GM18508 (cell line): Measurements from ENCODE around the gene GYPB.
"Not testable (repeated sequence)": the region's sequence is repeated elsewhere in the genome, so short reads cannot be mapped to it uniquely, and the experiment has no call there.

Experiments used
- ATAC-seq: cut with Tn5 transposase; IDR thresholded peaks from one replicate; pipeline ENCODE4 v1.9.1; 2021; ENCODE audit warnings: moderate number of reproducible peaks; ENCODE audit not compliant: insufficient read depth, unreplicated experiment

The GYPB gene

GRCh38 chr4:144016057-144016605 lies 3.0 kb downstream of the GYPB start:
- not testable (repeated sequence) for ATAC-seq

- ATAC-seq, result no peak
Observed at GRCh38 chr4:144014808-144015207, 4.4 kb downstream of the GYPB start.

DNA sequence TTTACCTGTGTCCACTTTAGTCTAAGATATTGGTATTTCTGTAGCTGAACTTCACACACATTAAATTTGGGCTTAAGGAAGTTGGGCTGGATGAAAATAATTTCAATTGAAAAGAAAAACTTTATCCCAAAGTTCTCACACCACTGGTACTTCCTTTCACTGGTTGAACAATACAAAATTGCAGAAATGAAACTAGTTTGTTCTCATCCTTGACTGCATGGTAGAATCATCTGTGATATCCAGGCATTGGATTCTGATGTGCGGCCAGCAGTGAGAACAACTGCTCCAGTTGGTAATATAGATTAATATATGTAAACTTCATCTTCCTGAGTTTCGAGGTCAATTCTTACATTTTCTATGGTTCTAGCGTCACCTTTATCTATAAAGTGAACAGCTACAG lies 10.6 kb downstream of the GYPB start:
- not testable (repeated sequence) for ATAC-seq

DNA sequence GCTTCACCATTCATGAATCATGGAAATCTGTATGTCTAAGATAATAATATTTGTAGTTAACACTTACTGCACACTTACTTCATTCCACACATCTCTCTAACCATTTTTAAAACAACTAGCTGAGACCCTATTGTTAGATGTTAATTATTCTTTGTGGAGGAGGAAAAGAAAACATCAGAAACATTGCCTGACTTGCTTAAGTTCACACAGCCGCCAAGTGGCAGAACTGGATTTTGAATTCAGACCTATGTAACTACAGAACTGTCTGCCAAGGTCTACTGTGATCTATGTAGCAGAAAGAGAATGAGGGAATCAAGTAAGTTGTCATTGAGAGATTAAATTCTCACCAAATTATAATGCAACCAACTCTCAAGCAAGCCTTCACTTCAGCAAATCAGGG lies 11.2 kb downstream of the GYPB start:
- ATAC-seq, result not testable (repeated sequence)

DNA sequence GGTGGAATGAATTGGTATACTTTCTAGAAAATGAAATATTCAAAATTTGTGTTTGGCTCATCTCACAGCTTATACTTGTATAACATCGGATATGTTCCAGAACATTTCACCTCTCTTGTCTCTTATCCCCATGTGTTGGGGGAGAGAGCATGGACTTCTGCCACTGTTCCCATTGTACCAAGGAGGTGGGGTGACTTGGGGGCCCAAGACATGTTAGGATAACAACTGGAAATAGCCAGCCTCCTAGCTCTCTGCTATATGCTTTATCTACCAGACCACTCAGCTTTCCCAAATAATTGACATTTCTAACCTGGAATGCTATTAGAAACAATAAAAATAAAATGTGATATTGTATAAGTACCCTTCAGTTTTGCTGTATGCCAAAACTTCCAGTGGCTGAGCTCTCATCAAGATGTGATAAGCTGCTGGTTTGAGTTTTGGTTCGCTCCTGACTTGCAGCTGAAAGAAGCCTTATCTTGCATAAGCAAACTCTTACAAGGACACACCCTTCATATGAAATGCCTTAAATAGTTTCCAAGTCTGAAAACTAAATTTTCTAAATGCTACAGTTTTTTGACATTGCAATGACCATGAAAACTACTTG lies 12.9 kb downstream of the GYPB start:
- not testable (repeated sequence) for ATAC-seq

DNA sequence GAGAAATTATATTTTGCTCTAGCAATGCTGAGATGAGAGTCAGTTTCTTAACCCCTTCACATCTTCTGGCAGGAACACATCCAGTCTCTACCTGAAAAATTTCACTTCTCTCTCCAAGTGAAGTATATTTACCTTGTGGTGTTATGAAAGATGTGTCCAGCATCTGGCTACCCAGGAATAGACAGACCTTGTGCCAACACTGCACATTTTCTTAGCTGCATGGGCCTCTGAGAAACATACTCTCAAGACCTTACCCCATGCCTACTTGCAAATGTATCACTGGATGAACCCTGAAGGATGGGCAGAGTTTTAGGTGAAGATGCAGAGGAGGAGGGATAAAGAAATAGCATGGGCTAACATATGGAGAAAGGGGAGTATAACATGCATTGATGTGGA lies 13.6 kb downstream of the GYPB start:
- ATAC-seq, result not testable (repeated sequence)

DNA sequence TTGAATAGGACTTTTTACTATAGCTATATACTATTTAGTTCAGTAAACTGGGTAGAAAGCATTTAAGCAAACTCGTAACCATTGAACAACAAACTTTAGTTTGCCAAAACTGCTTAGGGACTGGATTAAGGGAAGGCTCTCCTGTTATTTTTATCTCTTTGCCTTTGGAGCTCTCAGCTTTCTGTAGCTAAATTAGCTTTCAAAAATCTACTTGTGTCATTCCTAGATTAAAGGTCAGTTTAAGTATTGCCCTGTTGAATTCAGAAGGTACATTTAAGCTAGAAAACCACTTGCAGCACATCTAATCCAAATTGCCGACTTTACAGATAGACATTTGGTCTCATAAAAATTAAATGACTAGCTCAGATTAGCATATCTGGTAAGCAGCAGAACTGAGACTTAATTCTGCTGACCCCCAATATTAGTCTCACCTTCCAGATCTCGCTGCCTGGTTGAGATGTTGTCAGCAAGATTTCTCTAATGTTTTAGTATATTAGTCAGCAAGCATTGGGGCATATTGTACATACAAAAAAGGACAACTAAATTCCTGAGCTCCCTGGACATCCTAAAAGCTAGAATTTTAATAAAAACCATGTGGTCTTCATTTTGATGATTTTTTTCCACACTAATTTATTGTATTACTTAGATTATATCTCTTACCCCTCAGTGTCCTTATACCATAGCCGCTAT lies 14.2 kb downstream of the GYPB start:
- ATAC-seq, result not testable (repeated sequence)

DNA sequence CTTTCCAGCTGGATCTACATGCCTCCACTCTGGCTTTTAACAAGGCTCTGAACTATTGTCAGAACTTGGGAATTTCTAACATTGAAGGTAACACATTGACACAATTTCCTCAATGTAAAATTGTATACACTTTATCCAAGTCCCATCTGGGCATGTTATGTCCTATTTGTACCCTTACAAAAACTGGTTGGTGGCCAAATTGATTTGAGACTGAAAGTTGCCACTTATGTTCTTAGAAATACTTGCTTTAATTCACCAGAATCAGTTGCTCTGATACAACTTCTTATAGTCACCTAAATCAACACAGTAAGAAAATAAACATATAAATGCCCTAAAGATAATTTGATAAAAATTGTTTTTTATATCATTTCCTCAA lies 15.3 kb downstream of the GYPB start:
- not testable (repeated sequence) for ATAC-seq

DNA sequence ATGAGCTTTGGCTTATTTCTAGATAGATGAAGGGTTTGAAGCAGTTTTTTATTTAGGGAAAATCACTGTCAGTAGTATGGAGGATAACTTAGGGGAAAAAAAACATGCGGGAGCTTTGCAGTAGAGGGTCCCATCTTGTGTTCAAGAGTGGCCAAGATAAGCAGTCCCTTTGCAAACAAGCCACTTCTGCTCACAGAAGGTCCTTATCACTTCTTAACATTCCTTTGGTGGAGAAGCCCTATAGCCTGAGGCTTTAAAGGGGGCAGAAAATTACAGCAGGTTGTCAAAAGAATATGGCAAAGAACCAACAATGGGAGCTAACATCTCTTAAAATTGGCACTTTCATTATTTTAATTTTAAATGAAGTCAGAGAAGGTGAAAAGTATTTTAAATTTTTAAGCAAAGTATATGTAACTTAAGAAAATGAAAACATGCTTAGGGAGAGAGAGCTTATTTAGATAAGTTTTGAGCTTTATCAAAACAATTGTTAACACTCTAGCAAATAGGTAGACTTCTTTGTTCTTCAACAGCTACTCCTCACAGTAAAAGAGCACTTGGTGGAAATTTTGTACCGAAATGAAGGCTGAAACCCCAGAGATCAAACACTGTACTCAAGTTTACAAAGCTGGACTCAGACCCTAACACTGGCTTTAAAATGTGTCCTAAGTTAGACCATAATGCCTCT lies 15.8 kb downstream of the GYPB start:
- ATAC-seq, result not testable (repeated sequence)

- not testable (repeated sequence) for ATAC-seq
Observed at GRCh38 chr4:144000331-144000995, 18.7 kb downstream of the GYPB start.

GRCh38 chr4:143996193-143996592 lies 23.0 kb downstream of the GYPB start:
- not testable (repeated sequence) for ATAC-seq

DNA sequence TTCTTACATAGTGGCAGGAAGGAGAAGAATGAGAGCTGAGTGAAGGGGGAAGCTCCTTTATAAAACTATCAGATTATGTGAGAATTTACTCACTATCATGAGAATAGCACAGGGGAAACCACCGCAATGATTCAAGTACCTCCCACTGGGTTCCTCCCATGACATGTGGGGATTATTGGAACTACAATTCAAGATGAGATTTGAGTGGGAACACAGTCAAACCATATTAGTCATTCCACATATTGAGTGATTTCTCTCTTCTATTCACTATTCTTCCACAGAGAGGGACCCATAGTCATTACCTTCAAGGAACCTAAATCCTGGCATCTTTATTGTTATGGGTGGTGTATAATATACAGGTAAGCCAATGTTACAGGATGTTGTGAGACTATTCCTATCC lies 27.4 kb downstream of the GYPB start:
- ATAC-seq, result not testable (repeated sequence)

- ATAC-seq, result not testable (repeated sequence)
Observed at GRCh38 chr4:143990717-143991116, 28.5 kb downstream of the GYPB start.

DNA sequence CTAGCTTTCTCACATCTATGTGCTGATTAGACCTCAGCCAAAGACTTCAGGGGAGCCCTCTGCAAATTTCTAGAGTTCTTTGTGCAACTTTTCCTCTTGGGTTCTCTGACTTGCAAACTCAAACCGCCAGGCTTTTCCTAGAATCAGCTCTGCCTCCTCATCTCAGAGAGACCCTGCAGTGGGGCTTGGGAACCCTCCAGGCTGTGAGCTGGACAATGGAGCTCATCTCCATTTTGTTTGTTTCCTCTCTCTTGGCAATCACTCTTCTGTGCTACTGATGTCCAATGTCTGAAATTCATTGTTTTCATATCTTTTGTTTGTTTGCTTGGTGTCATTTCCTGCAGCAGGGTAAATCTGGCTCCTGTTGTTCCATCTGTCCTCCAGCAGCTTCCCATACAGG lies 33.0 kb downstream of the GYPB start:
- ATAC-seq, result no peak

DNA sequence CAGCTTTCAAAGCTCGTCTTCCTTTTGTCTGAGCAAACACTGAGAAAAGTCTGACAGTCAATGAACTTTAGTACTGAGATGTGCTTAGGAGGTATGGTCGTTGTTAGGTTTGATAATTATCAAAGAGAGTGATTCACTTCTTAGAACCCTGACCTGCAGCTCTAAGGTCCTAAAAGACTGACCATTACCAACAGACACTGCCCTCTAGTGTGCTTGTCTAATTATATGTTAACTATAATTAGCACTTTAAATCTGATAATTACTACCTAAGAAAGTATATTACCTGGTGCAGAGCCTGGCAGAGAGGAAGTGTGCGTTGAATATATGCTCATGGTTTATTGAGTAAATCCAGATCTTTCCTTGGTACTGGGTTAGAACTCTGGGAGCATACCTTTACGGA lies 38.4 kb downstream of the GYPB start:
- not testable (repeated sequence) for ATAC-seq

DNA sequence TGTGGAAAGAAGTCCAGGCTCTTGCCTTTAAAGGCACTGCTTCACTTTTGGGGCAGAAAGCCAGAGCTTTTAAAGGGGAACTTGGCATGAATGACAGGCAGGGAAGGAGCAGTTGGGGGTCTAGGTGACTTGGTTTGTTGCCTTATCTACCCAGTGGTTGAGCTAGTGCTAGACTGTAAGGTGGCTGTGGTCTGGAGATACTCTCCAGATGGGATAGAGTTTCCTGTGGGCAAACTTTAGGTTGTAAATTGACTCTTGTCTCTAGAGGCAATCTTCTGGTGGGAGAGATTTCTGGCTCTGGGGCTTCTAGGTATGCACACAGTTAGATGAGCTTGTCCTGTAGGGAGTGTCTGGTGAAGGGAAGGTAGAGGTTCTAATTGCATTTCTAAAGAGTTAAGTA lies 43.7 kb downstream of the GYPB start:
- not testable (repeated sequence) for ATAC-seq

- ATAC-seq, result not testable (repeated sequence)
Observed at GRCh38 chr4:143974021-143974420, 45.2 kb downstream of the GYPB start.

DNA sequence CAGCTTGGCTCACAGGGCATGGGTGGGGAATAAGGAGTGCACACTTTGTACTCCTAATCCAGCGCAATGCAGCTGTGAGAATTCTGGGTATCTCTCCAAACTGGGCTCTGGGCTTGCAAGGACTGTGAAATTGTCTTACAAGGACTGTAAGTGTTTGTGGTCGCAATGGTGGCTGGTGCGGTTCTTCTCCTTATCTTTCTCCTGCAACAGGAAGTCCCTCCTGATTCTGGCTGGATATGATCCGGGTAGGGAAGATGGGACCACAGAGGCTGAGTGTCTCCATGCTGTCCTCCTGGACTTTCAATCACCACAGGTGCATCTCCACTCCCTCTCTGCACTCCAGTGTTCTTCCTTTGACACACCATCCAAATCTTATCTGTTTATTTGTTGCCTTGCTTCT lies 58.1 kb downstream of the GYPB start:
- no peak for ATAC-seq

- ATAC-seq, result not testable (repeated sequence)
Observed at GRCh38 chr4:143955306-143955705, 63.9 kb downstream of the GYPB start.

GRCh38 chr4:143951458-143951972 lies 67.7 kb downstream of the GYPB start:
- ATAC-seq, result not testable (repeated sequence)
